NCI-H2227 treated with DMSO at 0.1 percent for 48 hours (cell line): ENCODE results near the gene UBA1.
"Not testable (repeated sequence)": the region's sequence is repeated elsewhere in the genome, so short reads cannot be mapped to it uniquely, and the experiment has no call there.

Experiments
- DNase-seq: peaks from one replicate; lab custom pipeline; 2025; lab: John Stamatoyannopoulos, UW

Gene UBA1

DNA sequence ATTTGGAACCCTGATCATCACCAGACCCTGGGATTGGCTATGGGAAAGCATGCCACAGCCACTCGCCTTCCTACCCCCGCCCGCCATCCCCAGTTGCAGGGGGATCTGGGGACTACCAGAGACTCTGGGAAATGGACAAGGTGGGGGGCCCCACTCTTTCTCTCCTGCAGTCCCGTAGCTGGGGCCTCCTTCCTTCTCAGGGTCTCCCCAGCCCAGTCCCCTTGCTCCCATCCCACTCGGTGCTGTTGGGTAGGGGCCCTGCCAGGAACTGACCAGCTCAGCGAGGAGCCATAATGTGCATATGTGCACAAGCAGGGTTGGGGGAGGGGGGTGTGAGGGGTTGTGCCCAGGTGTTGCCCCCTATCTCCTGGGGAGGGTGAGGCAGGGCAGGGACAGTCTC lies 35.8 kb downstream of the UBA1 start:
- DNase-seq: no peak

DNA sequence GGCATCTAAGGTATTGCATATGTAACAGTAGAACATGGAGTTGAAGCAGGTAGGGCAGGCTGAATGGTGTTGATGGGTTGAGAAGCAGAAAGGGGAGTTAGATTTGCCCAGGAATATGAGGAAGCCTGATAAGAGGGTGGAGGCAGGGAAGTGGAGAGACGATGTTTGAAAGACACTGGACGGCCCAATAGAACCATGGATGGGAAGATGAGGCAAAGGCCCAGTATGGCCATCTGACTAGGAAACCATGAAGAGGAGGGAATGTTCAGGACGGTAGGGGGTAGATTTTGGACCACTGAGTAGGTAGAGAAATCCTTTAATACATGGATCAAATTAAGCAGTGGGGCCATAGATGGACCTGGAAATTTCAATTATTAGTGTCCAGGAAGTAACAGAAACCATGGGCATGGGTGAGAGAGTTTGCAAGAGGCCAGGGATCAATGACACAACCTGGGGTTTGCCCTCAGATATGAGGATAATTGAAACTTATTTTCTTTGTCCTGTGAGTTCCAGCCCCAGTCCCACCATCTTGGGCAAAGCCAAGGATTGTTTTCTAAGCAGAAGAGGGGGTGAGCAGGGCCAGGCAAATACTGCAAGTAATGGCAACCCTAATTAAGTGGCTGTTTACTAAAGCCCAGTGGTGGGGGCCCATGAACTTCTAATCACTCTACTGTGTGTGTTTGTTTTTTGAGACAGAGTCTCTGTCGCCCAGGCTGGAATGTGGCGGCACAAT lies 36.7 kb downstream of the UBA1 start:
- DNase-seq: no peak

DNA sequence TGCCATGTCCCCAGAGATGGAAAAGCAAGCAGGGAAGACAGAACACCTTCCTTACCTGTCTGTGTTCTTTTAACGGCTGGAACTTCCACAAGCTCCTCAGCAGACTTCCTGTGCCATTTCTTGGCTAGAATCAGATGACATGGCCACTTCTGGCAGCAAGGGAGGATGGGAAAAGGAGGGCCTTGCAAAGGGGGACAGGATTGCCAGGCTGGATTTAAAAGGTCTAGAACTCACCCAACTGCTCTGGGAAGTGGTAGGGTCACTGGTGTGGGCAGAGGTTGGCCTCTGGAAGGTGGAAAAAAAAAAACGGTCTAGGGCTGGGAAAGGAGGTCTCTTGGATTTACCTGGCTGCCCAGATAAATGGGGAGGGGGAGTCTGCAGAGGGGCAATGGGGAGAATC lies 37.5 kb downstream of the UBA1 start:
- no peak for DNase-seq

DNA sequence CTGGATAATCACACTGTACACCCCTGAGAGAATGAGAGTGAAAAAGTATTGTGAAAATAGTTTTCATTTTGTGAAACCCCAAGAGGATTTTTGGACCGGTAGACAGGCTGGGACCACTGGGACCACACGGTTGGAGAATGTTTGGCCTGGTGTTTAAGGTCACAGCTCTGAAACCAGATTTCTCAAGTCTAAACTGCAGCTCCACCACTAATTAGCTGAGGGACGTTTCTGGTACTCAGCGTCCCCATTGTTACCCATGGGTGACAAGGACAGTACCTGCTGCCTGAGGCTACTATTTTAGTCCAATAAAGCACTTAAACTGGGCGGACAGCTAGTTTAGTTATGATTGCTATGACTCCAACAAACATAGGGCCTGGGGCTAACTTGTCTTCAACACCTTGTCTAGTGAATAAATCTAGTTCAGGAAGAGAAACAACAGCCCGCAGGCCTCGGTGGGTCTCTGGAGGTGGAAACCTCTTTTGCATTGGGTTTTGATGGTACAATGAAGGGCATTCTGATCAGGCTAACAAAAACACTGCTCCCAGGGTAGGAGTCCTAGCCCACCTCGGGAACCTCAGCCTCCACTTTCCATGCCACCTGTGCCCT lies 38.7 kb downstream of the UBA1 start:
- no peak for DNase-seq

DNA sequence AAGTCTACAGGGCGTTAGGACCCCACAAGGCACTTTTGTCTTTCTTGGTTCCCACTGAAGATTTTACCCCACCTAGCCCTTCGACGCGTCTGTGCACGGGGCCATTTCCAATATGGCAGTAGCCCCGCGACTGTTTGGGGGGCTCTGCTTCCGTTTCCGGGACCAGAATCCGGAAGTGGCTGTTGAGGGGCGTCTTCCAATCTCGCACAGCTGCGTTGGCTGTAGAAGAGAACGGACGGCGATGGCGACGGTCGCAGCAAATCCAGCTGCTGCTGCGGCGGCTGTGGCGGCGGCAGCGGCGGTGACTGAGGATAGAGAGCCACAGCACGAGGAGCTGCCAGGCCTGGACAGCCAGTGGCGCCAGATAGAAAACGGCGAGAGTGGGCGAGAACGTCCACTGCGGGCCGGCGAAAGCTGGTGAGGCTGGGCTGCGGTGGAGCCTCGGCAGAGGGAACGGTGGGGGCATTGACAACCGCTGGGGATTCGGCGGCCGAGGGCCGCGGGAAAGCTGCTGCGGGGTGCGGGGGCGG lies 39.2 kb downstream of the UBA1 start, which contains the start of gene USP11:
Gene USP11, plus strand, starts transcription at position 207 of the 530 bp plus-strand sequence. Its CDS starts 35 bp downstream, at position 242.
- DNase-seq: peak; percentile 74

DNA sequence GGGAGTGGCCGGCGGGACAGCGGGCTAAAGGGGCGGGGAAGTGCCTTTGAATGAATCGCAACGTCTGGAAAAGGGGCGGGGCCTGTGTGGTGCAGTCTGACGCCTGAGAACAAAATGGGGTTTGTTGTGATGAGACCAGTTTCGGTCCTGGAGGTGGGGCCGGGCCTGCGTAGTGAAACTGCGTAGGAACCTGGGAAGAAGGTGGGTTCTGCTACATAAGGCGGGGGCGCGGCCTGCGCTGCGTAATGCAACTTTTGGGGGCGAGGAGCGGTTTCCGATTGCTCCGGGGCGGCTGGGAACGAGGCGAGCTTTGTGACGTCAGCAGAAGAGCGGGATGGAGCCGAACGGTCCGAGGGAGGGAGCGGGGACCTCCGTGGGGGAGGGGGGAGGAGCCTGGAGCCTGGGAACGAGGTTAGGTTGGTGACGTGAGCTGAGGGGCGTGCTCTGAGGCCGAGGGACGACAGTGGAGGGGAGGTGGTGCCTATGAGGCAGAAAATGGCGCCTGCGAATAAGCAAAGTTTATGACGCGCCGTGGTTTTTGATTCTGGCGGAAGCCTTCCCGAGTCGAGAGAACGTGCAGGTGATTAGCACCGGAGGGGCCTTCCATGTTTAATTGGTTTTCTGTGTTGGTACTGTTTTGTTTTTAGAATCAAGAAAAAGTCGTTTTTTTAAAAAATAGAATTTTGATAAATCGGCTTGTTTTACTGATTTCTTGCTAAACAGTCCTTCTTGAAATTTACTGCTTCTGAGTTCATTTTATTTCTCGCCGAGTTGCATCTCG lies 39.9 kb downstream of the UBA1 start:
- DNase-seq: peak; percentile 100

DNA sequence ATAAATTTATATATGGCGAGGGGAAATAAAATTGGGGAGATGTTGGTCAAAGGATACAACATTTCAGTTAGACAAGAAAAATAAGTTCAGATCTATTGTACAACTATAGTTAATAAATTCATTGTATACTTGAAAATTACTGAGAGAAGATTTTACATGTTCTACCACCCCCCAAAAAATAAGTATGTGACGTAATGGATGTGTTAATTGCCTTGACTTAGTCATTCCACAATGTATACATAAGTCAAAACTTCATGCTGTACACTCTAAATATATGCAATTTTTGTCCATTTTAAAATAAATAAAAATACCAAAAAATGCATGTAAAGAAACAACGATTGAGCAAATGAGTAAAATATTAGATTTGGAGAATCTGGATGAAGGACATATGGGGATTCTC lies 41.0 kb downstream of the UBA1 start:
- DNase-seq: no peak

DNA sequence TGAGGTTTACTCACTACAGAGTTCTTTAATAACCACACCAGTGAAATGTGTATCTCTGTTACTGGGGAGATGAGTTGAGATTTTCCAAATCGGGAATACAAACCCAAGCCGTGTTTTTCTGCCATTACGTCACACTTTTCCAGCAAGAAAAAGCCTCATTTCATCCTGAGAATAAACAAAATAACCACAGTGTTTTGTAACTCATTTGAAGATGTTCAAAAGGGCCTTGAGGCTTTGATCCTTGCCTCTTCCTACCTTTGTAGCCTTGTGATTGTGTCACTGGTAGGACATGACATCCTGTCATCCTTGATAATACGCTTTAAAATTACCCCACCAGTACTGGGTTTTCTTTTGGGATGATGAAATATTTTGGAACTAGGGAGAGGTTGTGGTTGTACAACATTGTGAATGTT lies 42.1 kb downstream of the UBA1 start:
- DNase-seq: no peak

DNA sequence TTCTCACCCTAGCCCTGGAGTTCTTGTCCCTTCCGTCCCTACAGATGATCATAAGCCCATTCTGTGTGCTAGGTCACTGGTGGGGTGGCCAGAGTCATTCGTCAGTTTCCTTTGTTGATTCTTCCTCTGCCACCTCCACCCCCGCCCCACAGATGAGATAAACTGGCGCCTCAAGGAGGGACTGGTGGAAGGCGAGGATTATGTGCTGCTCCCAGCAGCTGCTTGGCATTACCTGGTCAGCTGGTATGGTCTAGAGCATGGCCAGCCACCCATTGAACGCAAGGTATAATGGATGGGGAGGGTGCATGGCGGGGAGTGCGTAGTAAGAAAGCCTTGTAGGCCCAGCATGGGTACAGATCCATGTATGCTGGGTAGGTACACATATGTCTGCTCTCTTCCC lies 45.6 kb downstream of the UBA1 start:
- DNase-seq: no peak

DNA sequence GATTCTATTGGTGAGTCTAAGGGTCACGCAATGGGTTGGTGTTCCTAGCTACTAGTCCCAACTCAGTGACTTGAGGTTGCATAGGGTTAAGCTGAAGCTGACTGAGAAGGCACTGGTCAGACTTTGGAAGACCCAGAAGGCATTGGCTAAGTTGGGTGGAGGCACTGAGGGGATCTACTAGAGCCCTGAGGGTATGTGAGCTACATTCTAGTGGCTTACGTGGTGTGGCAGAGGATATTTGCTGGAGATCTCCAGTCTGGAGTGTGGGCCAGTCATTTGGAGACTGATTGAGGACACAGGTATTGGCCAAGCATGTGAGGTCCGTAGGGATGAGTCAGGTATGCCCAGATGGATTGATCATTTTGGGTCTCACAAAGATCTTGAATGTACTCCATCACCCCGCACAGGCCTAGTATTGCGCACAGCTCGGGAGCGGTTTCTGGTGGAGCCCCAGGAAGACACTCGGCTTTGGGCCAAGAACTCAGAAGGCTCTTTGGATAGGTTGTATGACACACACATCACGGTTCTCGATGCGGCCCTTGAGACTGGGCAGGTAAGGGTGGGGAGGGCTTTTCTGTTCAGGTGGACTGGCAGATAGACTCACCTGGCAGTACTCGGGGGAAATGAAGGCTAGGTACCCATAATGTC lies 46.4 kb downstream of the UBA1 start:
- no peak for DNase-seq

DNA sequence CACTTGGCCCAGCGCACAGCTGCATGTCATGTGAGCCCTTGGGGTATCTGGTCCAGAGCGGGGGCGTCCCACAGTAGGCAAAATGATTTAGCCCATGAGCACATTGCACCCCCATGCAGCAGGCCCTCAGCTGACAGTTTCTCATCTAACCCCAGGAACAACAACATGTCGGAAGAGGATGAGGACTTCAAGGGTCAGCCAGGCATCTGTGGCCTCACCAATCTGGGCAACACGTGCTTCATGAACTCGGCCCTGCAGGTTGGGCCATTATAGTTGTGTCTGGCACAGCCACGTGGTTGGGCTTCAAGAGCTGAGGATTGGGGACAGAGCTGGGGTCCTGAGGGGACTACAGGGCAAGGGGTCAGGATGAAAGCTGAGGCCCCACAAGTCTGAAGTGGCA lies 47.0 kb downstream of the UBA1 start:
- no peak for DNase-seq

DNA sequence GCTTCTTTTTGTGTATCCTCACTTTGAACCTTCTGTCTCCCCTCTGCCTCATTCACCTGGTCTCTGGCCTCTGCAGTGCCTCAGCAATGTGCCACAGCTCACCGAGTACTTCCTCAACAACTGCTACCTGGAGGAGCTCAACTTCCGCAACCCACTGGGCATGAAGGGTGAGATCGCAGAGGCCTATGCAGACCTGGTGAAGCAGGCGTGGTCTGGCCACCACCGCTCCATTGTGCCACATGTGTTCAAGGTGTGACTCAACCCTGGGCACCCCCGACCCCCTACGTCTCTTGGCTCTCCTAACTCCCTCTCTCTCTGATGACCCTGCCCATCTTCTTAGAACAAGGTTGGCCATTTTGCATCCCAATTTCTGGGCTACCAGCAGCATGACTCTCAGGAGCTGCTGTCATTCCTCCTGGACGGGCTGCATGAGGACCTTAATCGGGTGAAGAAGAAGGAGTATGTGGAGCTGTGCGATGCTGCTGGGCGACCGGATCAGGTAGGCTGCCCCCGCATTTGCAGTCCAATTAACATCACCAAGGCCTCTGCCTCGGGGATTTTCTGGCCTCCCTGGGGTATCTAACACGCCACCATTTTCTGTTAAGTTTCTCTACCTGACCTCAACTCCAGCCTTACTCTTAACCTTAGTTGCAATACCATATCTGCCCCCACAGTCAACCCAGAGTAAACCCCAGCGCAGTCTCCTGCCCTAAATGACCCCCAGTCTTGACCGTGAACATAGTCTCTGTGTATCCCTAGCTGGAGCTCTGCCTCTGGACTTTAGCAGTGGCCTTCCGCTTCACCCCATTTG lies 47.8 kb downstream of the UBA1 start:
- DNase-seq: no peak

DNA sequence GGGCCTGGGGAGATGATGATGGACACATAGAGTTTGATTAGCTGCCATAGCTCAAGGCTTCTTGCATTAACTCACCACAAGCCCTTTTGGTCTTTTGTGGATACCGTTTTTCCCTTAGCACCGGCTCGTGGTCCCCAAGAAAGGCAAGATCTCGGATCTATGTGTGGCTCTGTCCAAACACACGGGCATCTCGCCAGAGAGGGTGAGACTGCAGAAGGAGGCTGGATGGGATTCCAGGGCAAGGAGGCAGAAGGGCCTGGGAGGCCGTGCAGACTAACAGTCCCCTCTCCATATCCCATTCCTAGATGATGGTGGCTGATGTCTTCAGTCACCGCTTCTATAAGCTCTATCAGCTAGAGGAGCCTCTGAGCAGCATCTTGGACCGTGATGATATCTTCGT lies 48.7 kb downstream of the UBA1 start:
- no peak for DNase-seq

DNA sequence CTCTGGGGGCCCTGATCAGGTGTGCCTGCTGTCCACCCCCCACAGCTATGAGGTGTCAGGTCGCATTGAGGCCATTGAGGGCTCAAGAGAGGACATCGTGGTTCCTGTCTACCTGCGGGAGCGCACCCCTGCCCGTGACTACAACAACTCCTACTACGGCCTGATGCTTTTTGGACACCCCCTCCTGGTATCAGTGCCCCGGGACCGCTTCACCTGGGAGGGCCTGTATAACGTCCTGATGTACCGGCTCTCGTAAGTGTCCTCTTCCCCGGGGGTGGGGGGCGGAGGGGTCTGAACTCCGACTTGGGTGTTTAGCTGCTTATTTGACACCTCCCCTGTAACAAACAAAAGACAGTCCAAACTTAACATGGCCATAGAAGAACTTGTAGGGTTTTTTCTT lies 49.7 kb downstream of the UBA1 start:
- no peak for DNase-seq

DNA sequence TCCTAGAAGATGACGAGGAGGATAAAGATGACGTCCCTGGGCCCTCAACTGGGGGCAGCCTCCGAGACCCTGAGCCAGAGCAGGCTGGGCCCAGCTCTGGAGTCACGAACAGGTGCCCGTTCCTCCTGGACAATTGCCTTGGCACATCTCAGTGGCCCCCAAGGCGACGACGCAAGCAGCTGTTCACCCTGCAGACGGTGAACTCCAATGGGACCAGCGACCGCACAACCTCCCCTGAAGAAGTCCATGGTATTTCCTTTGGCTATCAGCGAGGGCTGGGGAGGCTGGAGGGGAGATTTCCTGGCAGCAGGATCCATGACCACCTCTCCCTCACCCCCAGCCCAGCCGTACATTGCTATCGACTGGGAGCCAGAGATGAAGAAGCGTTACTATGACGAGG lies 51.0 kb downstream of the UBA1 start:
- DNase-seq: no peak

DNA sequence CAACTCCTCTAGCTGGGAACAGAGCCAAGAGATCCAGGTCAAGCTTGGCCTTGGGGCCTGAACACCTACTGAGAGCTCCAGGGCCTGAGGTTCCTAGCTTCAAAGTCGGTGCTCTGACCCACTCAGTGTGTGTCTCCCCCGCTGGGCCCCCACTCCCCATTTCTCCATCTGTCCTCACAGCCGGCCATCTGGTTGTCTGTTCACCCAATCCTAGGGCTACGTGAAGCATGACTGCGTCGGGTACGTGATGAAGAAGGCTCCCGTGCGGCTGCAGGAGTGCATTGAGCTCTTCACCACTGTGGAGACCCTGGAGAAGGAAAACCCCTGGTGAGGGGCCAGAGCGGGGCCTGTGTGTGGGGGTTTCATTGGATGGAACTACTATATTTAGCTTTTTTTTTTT lies 51.5 kb downstream of the UBA1 start:
- no peak for DNase-seq

DNA sequence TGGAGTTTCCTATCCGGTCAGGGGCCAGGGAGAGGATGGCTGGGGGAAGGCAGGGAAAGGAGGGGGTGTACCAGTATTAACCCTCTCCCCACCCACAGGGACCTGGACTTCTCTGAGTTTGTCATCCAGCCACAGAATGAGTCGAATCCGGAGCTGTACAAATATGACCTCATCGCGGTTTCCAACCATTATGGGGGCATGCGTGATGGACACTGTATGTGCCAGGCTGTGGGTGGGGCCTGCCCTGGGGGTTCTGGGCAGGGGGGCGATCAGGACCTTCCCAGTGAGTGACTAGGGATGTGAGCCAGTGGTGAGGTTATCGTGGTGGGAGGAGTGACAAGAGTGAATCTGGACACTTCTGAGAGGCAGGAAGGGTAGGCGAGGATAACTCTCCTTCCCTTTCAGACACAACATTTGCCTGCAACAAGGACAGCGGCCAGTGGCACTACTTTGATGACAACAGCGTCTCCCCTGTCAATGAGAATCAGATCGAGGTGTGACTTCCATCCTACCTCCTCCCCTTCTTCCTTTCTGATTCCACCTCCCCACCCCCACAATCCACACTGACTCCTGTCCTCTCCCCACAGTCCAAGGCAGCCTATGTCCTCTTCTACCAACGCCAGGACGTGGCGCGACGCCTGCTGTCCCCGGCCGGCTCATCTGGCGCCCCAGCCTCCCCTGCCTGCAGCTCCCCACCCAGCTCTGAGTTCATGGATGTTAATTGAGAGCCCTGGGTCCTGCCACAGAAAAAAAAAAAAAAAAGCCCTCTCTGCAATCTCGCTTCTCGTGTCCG lies 53.8 kb downstream of the UBA1 start:
- DNase-seq: no peak

DNA sequence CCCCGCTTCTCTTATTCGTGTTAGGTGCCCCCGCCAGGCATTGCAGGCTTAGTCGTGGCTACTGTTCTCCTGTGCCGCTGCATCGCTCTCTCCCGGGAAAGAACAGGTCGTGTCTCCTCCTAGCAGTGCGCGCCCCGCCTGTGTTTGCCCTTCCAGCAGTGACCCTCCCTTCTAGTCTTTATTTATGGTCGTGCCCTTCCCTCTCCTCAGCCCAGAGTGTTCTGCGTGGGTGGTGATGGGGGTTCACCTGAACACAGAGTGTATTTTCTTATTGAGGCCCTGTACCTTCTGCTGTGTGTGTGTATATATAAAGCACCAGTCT lies 54.3 kb downstream of the UBA1 start:
- DNase-seq: peak; percentile 27

DNA sequence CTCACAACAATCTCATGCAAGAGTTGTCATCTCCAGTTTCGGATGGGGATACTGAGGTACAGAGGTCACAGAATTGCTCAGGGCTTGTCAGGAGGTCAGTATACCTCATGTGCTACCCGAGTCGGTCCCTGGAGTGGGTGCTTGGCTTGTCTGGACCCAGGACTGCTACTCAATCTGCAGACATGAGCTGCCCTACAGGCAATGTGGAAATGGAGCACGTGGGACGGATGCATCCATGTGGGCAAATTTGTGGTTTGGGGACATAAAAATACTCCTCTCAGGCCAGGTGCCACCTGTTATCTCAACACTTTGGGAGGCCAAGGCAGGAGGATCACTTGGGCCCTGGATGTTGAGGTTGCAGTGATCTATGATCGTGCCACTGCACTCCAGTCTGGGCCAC lies 54.9 kb downstream of the UBA1 start:
- no peak for DNase-seq

DNA sequence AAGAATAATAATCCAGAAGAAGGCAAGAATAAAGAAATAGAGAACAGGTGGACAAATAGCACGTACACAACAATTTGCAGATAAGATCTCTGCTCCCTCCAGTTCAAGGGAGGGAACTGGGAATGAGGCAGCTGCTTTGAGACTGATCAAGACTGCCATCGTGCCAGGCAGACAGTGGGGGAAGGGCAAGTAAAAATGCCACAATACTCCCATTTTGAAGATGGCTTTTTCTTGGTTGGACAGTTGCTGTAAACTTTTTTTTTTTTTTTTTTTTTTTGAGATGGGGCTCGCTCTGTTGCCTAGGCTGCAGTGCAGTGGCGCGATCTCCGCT lies 56.4 kb downstream of the UBA1 start:
- no peak for DNase-seq

DNA sequence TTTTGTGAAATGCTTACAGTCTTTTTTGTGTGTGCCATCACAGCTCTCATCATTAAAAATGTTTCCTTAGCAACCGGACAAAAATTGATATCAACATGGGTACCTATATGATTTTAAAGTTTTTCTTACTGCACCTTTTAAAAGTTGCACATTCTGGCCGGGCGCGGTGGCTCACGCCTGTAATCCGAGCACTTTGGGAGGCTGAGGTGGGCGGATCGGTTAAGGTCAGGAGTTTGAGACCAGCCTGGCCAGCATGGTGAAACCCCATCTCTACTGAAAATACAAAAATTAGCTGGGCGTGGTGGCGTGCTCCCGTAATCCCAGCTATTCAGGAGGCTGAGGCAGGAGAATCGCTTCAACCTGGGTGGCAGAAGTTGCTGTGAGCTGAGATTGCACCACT lies 64.0 kb downstream of the UBA1 start:
- DNase-seq: not testable (repeated sequence)
